Activated gamma-delta T cell treated with Interleukin-2 at 50 U/mL for 16 hours (primary cell): Measurements from ENCODE around the gene UBTD1.

Experiments
- DNase-seq: peaks from one replicate; pipeline ENCODE4 v3.0.0-alpha.2; 2020

UBTD1 gene

GRCh38 chr10:97590082-97590747, 91.5 kb downstream of the UBTD1 start:
- DNase-seq: no peak

GRCh38 chr10:97590748-97591495, 92.2 kb downstream of the UBTD1 start:
- DNase-seq: no peak

- no peak for DNase-seq
Observed at GRCh38 chr10:97593421-97593820, 94.7 kb downstream of the UBTD1 start.

GRCh38 chr10:97596101-97597082, 97.7 kb downstream of the UBTD1 start:
- DNase-seq: no peak

- no peak for DNase-seq
Observed at GRCh38 chr10:97597778-97598177, 99.1 kb downstream of the UBTD1 start.

- DNase-seq: no peak
Observed at GRCh38 chr10:97598407-97599271, 99.9 kb downstream of the UBTD1 start.

- no peak for DNase-seq
Observed at GRCh38 chr10:97599272-97599619, 100.5 kb downstream of the UBTD1 start.

GRCh38 chr10:97600616-97601015, 101.9 kb downstream of the UBTD1 start:
- DNase-seq: no peak

GRCh38 chr10:97601268-97602215, 102.8 kb downstream of the UBTD1 start:
- no peak for DNase-seq

- no peak for DNase-seq
Observed at GRCh38 chr10:97607095-97607636, 108.4 kb downstream of the UBTD1 start.

GRCh38 chr10:97608991-97609561, 110.4 kb downstream of the UBTD1 start:
- DNase-seq: no peak

GRCh38 chr10:97611473-97611872, 112.7 kb downstream of the UBTD1 start:
- DNase-seq: no peak

GRCh38 chr10:97612386-97612785, 113.7 kb downstream of the UBTD1 start:
- no peak for DNase-seq

GRCh38 chr10:97618285-97618684, 119.6 kb downstream of the UBTD1 start:
- no peak for DNase-seq

GRCh38 chr10:97618733-97619132, 120.0 kb downstream of the UBTD1 start:
- no peak for DNase-seq
